NCI-H345 treated with DMSO at 0.1 percent for 48 hours (cell line): ENCODE results near the gene NCS1.

Source experiments
- DNase-seq: peaks from one replicate; lab custom pipeline; 2025; ENCODE audit not compliant: unreplicated experiment; lab: John Stamatoyannopoulos, UW

The NCS1 gene

GRCh38 chr9:130193103-130193502 lies 20.9 kb downstream of the NCS1 start:
- DNase-seq: no peak

- DNase-seq: no peak
These were observed 21.6 kb downstream of the NCS1 start for GRCh38 chr9:130193531-130194377.

GRCh38 chr9:130194378-130194932 lies 22.3 kb downstream of the NCS1 start:
- DNase-seq: no peak

GRCh38 chr9:130195638-130196037 lies 23.4 kb downstream of the NCS1 start:
- no peak for DNase-seq

GRCh38 chr9:130196643-130197042 lies 24.4 kb downstream of the NCS1 start:
- peak; percentile 45 for DNase-seq

GRCh38 chr9:130197386-130197785 lies 25.2 kb downstream of the NCS1 start:
- DNase-seq: no peak

- peak; percentile 38 for DNase-seq
These were observed 25.7 kb downstream of the NCS1 start for GRCh38 chr9:130197888-130198287.

- DNase-seq: no peak
These were observed 26.4 kb downstream of the NCS1 start for GRCh38 chr9:130198501-130199179.

- no peak for DNase-seq
These were observed 27.4 kb downstream of the NCS1 start for GRCh38 chr9:130199605-130200004.

- no peak for DNase-seq
These were observed 28.0 kb downstream of the NCS1 start for GRCh38 chr9:130200038-130200849.

- no peak for DNase-seq
These were observed 29.2 kb downstream of the NCS1 start for GRCh38 chr9:130201399-130201873.

- no peak for DNase-seq
These were observed 29.8 kb downstream of the NCS1 start for GRCh38 chr9:130201974-130202373.

- no peak for DNase-seq
These were observed 32.1 kb downstream of the NCS1 start for GRCh38 chr9:130204341-130204740.

- DNase-seq: no peak
These were observed 32.8 kb downstream of the NCS1 start for GRCh38 chr9:130204959-130205358.

- DNase-seq: no peak
These were observed 33.7 kb downstream of the NCS1 start for GRCh38 chr9:130205912-130206311.

- no peak for DNase-seq
These were observed 34.4 kb downstream of the NCS1 start for GRCh38 chr9:130206579-130206978.

- no peak for DNase-seq
These were observed 35.2 kb downstream of the NCS1 start for GRCh38 chr9:130207241-130207992.

- DNase-seq: no peak
These were observed 36.6 kb downstream of the NCS1 start for GRCh38 chr9:130208600-130209347.

- no peak for DNase-seq
These were observed 37.2 kb downstream of the NCS1 start for GRCh38 chr9:130209422-130209821.
